IPS DF 6.9 (cell line): ENCODE measurements around the gene ATPAF2.

ENCODE experiments used
- DNase-seq: peaks from one replicate; pipeline ENCODE4 v3.0.0-alpha.2; 2013; ENCODE audit warnings: low read depth, low spot score
- H3K27ac ChIP-seq: one replicate; pipeline ENCODE4 v1.5.1; 2013; ENCODE audit warnings: low read length, control low read depth
- H3K27me3 ChIP-seq: 2 replicates; pipeline ENCODE4 v1.6.1; 2013; ENCODE audit warnings: mild to moderate bottlenecking, low read length; ENCODE audit not compliant: control insufficient read depth, insufficient read depth
- H3K36me3 ChIP-seq: 2 replicates; pipeline ENCODE4 v1.6.1; 2013; ENCODE audit warnings: low read length; ENCODE audit not compliant: control insufficient read depth, insufficient read depth
- H3K4me1 ChIP-seq: 2 replicates; pipeline ENCODE4 v1.6.1; 2013; ENCODE audit warnings: low read length; ENCODE audit not compliant: control insufficient read depth, insufficient read depth
- H3K4me3 ChIP-seq: 2 replicates; pipeline ENCODE4 v1.5.1; 2013; ENCODE audit warnings: mild to moderate bottlenecking, low read length
- H3K9me3 ChIP-seq: 2 replicates; pipeline ENCODE4 v1.6.1; 2013; ENCODE audit warnings: low read length, inconsistent platforms; ENCODE audit not compliant: control insufficient read depth, insufficient read depth
- WGBS: extraction: QIAGEN DNeasy Blood & Tissue Kit; methylation state at CpG from one replicate; pipeline ENCODE4 v1.1.7; 2013; ENCODE audit warnings: mixed read lengths, missing lambda C conversion rate; ENCODE audit not compliant: insufficient read length, insufficient coverage; 5-methylcytosine and 5-hydroxymethylcytosine counted together

The ATPAF2 gene

DNA sequence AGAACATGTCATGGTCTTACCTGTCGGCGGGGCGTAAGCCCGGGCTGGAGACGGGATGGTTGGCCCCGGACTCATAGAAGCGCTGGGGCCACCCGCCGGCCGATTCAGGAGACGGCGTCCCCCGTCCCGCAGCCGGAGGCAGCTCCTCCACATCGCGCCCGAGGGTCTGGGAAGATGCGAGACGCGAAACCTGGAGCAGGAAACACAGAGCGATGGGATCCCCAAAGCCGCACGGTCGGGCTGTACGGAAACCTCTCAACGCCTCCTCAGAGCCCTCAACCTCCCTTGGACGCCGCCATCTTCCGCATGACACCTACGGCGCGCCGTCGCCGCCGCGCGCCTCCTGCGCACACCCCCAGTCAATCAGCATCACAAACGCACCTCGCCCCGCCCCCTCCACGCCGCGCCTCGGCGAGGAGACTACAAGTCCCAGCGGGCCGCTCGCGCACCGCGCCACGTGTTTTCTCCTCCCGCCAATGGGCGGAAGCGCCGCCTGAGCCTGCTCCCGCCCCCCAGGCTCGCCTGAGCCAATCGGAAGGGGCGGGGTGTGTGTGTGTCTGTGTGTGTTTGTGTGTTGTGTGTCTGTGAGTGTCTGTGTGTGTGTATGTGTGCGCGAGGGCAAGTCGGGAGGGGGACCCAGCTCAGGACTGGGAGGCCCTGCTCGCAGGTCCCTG lies at the start of gene ATPAF2, which contains the start of gene GID4:
ATPAF2 (minus strand) TSS at position 308 of the 674 bp plus-strand sequence; CDS start at position 153, 155 bp downstream.
GID4 (plus strand) TSS at position 548 of the 674 bp plus-strand sequence; CDS start at position 605, 57 bp downstream.
- H3K4me1 ChIP-seq: peaks cover 2% of the 10 kb centered on the region; the same call in 1 of the 2 replicates
- no CpG with 5 or more reads among the region's 67 CpGs for WGBS
- H3K27ac ChIP-seq: no peak within 1 kb of the TSS
- peak within 1 kb of the TSS; percentile 85 for H3K4me3 ChIP-seq
- H3K36me3 ChIP-seq: no peaks in the 10 kb centered on the region; the same call in 1 of the 2 replicates
- DNase-seq: peak; percentile 96
- no peaks in the 10 kb centered on the region for H3K9me3 ChIP-seq
- no peaks in the 10 kb centered on the region for H3K27me3 ChIP-seq

DNA sequence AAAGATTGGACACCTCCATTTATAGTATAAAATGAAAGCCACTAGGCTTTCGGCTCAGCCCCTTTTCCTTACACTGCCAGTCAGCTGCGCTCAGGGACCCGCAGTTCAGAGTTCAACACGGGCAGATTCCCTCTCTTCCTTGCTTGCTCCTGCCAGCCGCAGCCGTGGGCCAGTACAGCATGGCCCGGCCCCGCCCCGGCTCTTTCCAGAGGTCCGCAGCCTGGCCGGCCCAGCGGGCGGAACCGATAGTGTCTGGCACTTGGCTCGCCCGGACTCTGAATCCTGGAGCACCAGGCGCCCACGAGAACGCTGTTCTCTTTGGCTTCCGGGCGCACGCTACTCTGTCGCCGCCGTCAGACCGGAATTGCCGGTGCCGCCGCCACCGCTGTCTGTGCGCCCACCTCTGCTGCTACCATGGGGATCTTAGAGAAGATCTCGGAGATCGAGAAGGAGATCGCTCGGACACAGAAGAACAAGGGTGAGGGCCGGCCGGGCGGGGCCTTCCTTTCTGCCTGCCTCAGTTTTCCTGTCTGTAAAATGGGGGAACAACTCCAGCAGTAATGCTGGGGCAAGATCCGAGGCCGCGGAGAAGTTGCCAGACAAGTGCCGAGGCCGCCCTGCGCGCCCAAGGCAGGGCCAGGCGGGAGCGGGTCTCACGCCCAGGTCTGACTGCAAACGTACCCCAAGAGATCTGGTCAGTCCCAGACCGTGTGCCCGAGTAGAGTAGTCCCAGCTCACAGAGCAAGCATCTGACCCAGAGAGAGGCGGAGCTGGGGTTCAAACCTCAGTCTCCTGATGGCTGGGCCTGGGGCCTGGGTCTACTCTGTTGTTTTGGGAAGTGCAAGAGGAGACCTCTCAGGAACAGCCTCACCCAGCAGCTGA lies 48.9 kb upstream of the ATPAF2 start, which contains the start of gene DRG2:
DRG2 (plus strand) TSS at position 339 of the 882 bp plus-strand sequence; CDS start at position 415, 76 bp downstream.
- Histone ChIP-seq H3K27me3 (no peaks in the 10 kb centered on the region), H3K27ac (no peak within 1 kb of the TSS), H3K36me3 (no peaks in the 10 kb centered on the region), H3K4me1 (no peaks in the 10 kb centered on the region), H3K9me3 (no peaks in the 10 kb centered on the region), H3K4me3 (peak within 1 kb of the TSS; percentile 61; the same call in 1 of the 2 replicates)
- DNase-seq: peak; percentile 74
- WGBS: no CpG with 5 or more reads among the region's 52 CpGs

DNA sequence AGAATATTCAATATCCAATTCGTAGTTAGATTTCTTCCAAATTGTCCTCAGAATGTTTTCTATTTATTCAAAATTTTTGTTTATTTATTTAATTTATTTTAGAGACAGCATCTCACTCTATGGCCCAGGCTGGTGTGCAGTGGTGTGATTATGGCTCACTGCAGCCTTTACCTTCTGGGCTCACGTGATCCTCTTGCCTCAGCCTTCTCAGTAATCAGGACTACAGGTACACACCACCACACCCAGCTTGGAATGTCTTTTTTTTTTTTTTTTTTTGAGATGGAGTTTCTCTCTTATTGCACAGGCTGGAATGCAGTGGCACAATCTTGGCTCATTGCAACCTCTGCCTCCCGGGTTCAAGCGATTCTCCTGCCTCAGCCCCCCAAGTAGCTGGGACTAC lies 45.3 kb upstream of the ATPAF2 start:
- WGBS: no CpG with 5 or more reads among the region's 4 CpGs
- Histone ChIP-seq H3K4me1 (no peaks in the 10 kb centered on the region), H3K4me3 (no peak overlapping the region), H3K36me3 (no peaks in the 10 kb centered on the region), H3K9me3 (no peaks in the 10 kb centered on the region), H3K27ac (no peak overlapping the region), H3K27me3 (no peaks in the 10 kb centered on the region)
- DNase-seq: no peak

DNA sequence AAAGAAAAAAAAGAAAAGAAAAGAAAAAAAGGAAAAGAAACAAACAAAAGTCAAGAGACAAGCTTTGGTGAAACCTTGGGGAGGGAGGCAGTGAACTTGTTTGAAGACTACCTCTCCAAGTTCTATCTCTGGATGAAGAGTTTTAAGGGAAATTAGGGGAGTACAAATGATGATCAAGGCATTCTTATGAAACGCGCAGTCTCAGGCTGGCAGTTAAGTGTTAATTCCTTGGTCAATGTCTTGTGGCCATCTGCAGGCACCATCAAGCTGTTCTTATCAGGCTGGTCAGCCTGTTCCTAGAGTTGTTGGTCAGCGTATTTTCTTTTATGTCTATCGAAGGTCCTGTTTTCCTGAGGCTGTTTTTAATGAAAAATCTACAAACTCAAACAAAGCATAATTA lies 40.6 kb upstream of the ATPAF2 start:
- H3K4me3 ChIP-seq: no peak overlapping the region
- no peaks in the 10 kb centered on the region for H3K36me3 ChIP-seq
- no peak for DNase-seq
- no peak overlapping the region for H3K27ac ChIP-seq
- no peaks in the 10 kb centered on the region for H3K27me3 ChIP-seq
- no CpG with 5 or more reads among the region's 4 CpGs for WGBS
- H3K4me1 ChIP-seq: no peaks in the 10 kb centered on the region
- no peaks in the 10 kb centered on the region for H3K9me3 ChIP-seq

DNA sequence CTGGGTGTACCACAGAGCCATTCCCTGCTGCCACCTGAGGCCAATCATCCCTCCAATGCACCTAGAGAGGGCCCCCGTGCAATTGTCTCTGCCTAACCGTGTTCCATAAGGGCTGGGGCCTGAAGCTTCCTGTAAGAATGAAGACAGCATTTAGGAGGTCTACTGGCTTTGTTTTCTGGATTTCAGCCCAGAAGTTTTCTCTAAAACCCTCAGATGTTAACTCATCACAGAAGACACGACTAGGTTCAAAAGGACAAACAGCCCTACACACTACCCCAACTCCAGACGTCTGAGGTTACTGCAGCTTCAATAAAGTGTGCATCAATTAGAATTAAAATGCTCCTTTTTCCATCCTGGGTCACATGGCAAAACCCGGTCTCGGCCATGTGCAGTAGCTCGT lies 38.0 kb upstream of the ATPAF2 start:
- no peak overlapping the region for H3K4me3 ChIP-seq
- no peaks in the 10 kb centered on the region for H3K9me3 ChIP-seq
- H3K4me1 ChIP-seq: no peaks in the 10 kb centered on the region
- H3K27me3 ChIP-seq: no peaks in the 10 kb centered on the region
- no CpG with 5 or more reads among the region's 7 CpGs for WGBS
- DNase-seq: no peak
- H3K36me3 ChIP-seq: no peaks in the 10 kb centered on the region
- no peak overlapping the region for H3K27ac ChIP-seq

DNA sequence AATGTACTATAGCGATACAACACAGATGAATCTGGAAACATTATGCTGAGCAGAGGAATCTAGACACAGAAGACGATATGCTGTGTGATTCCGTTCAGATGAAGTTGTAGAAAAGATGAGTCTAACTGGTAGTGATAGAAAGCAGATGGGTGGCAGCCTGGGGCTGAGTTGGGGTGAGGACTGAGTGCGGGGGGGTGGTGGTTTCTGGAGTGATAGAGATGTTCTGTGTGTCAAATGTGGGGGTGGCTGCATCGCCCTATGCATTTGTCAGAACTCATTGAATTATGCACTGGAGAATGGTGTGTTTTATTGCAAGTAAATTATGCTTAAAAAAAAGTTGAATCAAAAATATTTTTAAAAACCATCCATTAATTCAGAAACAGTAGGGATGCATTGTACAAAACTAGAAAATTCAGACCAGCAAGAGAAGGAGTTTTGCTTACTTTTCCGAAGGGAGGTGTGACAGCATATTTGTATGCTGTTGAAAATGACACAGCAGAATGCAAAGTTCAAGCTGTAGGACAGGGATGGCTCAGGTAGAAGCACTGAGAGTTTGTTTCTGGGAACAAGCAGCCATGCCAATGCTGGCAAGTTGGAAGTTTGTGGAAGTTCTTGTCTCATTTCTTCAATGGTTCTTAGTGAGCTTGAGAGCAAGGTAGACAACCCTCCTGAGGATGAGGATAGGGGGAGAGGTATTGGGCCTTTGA lies 35.8 kb upstream of the ATPAF2 start:
- H3K4me3 ChIP-seq: no peak overlapping the region
- no peak overlapping the region for H3K27ac ChIP-seq
- DNase-seq: no peak
- H3K36me3 ChIP-seq: no peaks in the 10 kb centered on the region
- WGBS: no CpG with 5 or more reads among the region's 6 CpGs
- no peaks in the 10 kb centered on the region for H3K9me3 ChIP-seq
- no peaks in the 10 kb centered on the region for H3K4me1 ChIP-seq
- H3K27me3 ChIP-seq: no peaks in the 10 kb centered on the region

DNA sequence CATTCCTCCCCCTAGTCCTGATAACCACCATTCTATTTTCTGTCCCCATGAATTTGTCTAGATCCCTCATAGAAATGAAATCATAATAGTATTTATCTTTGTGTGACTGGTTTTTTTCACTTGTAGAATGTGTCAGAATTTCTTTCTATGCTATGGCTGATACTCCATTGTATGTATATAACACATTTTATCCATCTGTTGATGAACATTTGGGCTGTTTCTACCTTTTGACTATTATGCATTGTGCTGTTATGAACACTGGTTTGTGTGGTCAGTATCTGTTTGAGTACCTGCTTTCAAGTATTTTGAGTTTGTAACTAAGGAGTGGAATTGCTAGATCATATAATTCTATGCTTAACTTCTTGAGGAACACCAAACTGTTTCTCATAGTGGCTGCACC lies 32.8 kb upstream of the ATPAF2 start:
- H3K27ac ChIP-seq: no peak overlapping the region
- H3K27me3 ChIP-seq: no peaks in the 10 kb centered on the region
- no peaks in the 10 kb centered on the region for H3K4me1 ChIP-seq
- no peaks in the 10 kb centered on the region for H3K9me3 ChIP-seq
- H3K36me3 ChIP-seq: no peaks in the 10 kb centered on the region
- no peak overlapping the region for H3K4me3 ChIP-seq
- DNase-seq: no peak

DNA sequence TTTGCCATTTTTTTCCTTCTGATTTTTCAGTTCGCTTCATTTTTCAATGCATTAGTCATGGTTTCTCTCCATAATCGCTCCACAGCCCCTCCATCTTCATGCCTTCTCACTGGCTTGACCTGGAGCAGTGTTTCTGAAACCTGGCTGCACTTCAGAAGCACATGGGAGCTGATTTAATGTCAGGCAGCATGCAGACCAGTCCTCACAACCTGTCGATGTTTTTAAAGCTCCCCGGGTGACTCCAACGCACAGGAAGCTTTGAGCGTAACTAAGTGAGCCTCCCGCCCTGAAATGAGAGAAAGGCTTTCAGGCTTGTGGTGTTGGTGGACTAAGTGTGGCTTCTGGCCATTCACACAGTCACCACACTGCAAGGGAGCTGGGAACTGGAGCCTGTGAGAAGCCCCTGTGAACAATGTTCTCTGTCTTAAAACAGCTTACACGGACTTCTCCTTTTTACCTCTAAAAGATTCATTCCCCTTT lies 31.9 kb upstream of the ATPAF2 start:
- Histone ChIP-seq H3K4me3 (no peak overlapping the region), H3K36me3 (peaks cover 2% of the 10 kb centered on the region; the same call in 1 of the 2 replicates), H3K27me3 (no peaks in the 10 kb centered on the region), H3K27ac (no peak overlapping the region), H3K9me3 (no peaks in the 10 kb centered on the region), H3K4me1 (no peaks in the 10 kb centered on the region)
- no peak for DNase-seq
- no CpG with 5 or more reads among the region's 8 CpGs for WGBS

DNA sequence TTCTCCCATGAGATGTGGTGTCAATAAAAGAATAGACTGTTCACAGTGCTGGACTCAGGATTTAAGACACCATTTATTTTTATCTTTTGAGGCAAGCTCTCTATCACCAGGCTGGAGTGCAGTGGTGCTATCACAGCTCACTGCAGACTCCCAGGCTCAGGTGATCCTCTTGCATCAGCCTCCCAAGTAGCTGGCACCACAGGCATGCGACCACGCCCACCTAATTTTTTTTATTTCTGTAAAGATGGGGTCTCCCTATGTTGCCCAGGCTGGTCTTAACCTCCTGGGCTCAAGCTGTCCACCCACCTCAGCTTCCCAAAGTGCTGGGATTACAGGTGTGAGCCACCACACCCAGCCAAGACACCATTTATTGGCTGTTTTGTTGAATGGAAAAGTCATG lies 30.1 kb upstream of the ATPAF2 start:
- no peaks in the 10 kb centered on the region for H3K4me1 ChIP-seq
- H3K27me3 ChIP-seq: no peaks in the 10 kb centered on the region
- peaks cover 2% of the 10 kb centered on the region; the same call in 1 of the 2 replicates for H3K36me3 ChIP-seq
- no peaks in the 10 kb centered on the region for H3K9me3 ChIP-seq
- no peak overlapping the region for H3K27ac ChIP-seq
- no peak overlapping the region for H3K4me3 ChIP-seq
- no peak for DNase-seq
- no CpG with 5 or more reads among the region's 2 CpGs for WGBS

DNA sequence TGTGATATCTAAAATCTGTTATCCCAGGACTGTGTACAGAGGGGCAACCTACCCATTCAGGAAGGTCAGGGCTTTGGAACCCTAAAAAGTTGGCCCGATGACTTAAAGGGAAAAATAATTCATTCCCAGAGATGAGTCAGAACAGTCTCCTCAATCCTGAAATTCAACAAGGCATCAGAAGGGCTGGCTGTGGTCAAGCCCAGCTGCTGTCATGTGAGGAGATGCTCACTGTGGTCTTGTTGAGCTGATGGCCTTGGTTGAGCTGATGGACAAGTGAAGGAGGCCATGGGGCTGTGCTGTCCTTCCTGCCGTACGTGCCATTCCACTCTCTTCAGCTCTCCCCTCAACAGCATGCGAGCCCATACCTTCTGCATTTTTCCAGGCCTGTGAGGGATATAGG lies 27.9 kb upstream of the ATPAF2 start:
- no peak for DNase-seq
- WGBS: no CpG with 5 or more reads among the region's 4 CpGs
- Histone ChIP-seq H3K36me3 (peaks cover 5% of the 10 kb centered on the region; the same call in 1 of the 2 replicates), H3K4me3 (no peak overlapping the region), H3K27ac (no peak overlapping the region), H3K4me1 (no peaks in the 10 kb centered on the region), H3K27me3 (no peaks in the 10 kb centered on the region), H3K9me3 (no peaks in the 10 kb centered on the region)
